ENCODE results near the gene MTFR2.

Gene MTFR2

GRCh38 chr6:136288566-136289326 lies 38.6 kb upstream of the MTFR2 start (continued):
- TF ChIP-seq ZBTB11 (tag by site-specific recombination; conservative IDR thresholded peaks at IDR 0.05; ENCODE audit: low read depth) (no peak), OVOL3 (tag by site-specific recombination; IDR thresholded peaks at IDR 0.05) (no peak), GLI2 (tag by site-specific recombination; IDR thresholded peaks at IDR 0.05; ENCODE audit: borderline replicate concordance, low read depth) (no peak), ZNF157 (tag by site-specific recombination; IDR thresholded peaks at IDR 0.05) (no peak), ZNF549 (tag by site-specific recombination; IDR thresholded peaks at IDR 0.05) (no peak), FEZF1 (tag by site-specific recombination; IDR thresholded peaks at IDR 0.05) (no peak), KLF16 (tag by site-specific recombination; IDR thresholded peaks at IDR 0.05) (no peak), ZFHX2 (tag by site-specific recombination; conservative IDR thresholded peaks at IDR 0.05) (no peak), RBAK (tag by site-specific recombination; IDR thresholded peaks at IDR 0.05) (no peak), REPIN1 (tag by site-specific recombination; IDR thresholded peaks at IDR 0.05; ENCODE audit: low read depth) (no peak), GLIS1 (tag by site-specific recombination; IDR thresholded peaks at IDR 0.05) (no peak), ZNF266 (tag by site-specific recombination; IDR thresholded peaks at IDR 0.05; ENCODE audit: low read depth) (no peak), ZNF26 (tag by site-specific recombination; IDR thresholded peaks at IDR 0.05) (no peak), REST (tag by site-specific recombination; IDR thresholded peaks at IDR 0.05) (no peak), ZNF580 (tag by site-specific recombination; IDR thresholded peaks at IDR 0.05) (no peak), ZNF544 (tag by site-specific recombination; IDR thresholded peaks at IDR 0.05) (no peak), WT1 (tag by site-specific recombination; IDR thresholded peaks at IDR 0.05) (no peak), SETDB1 (IDR thresholded peaks at IDR 0.05; ENCODE audit: insufficient read length, low read length) (no peak), KLF9 (tag by site-specific recombination; IDR thresholded peaks at IDR 0.05; ENCODE audit: low read depth) (no peak), ATF2 (tag by site-specific recombination; IDR thresholded peaks at IDR 0.05; ENCODE audit: low read depth) (no peak), ZNF610 (tag by site-specific recombination; IDR thresholded peaks at IDR 0.05; ENCODE audit: borderline replicate concordance) (no peak), SCRT2 (tag by site-specific recombination; IDR thresholded peaks at IDR 0.05) (peak; percentile 64; the same call in 1 of the 2 replicates), ZNF501 (tag by site-specific recombination; IDR thresholded peaks at IDR 0.05) (no peak), ZNF354C (tag by site-specific recombination; IDR thresholded peaks at IDR 0.05; ENCODE audit: borderline replicate concordance, low read depth) (no peak), SALL2 (tag by site-specific recombination; IDR thresholded peaks at IDR 0.05; ENCODE audit: borderline replicate concordance) (no peak), ZNF488 (tag by site-specific recombination; IDR thresholded peaks at IDR 0.05) (no peak), ZNF112 (tag by site-specific recombination; IDR thresholded peaks at IDR 0.05) (no peak), ZNF514 (tag by site-specific recombination; IDR thresholded peaks at IDR 0.05) (no peak), ZSCAN16 (tag by site-specific recombination; IDR thresholded peaks at IDR 0.05) (no peak)
